IMR-90 (cell line): ENCODE data around the gene PCDHA5. TPM values are rescaled to one million over a fixed set of nuclear protein-coding genes. Genes with fewer than 3 reads are reported as not detected.

Experiments used
- ATAC-seq: fragments of 200-7000 bp; cut with Tn5 transposase; 2 replicates; pipeline ENCODE4 v1.9.1; 2020; ENCODE audit warnings: low read depth, mild to moderate bottlenecking, moderate library complexity
- BruUV-seq: library from RNA; stranded (reverse); fragments of 400-500 nt; replicated peaks from 2 replicates; lab custom pipeline; 2021; lab: Mats Ljungman, UMichigan
- CTCF ChIA-PET: fragments of 300-600 bp; formaldehyde crosslinking; extraction: SDS; loops from one replicate; lab custom pipeline; 2021; ENCODE audit warnings: antibody characterized with exemption; lab: Yijun Ruan, JAX
- POLR2A ChIA-PET: fragments of 300-600 bp; sonication (Branson Sonifier 250); formaldehyde crosslinking; loops from one replicate; lab custom pipeline; 2022; ENCODE audit warnings: antibody characterized with exemption; ENCODE audit not compliant: unreplicated experiment; lab: Charles Lee
- DNase-seq: peaks from one replicate; pipeline ENCODE4 v3.0.0; 2013
- H2AFZ ChIP-seq: replicated peaks from 2 replicates; pipeline ENCODE3; 2013; ENCODE audit warnings: low read length, mild to moderate bottlenecking; ENCODE audit not compliant: poor library complexity
- H2AK5ac ChIP-seq: 2 replicates; pipeline ENCODE4 v1.6.1; 2013; ENCODE audit warnings: low read depth, low read length, inconsistent platforms
- H2AK9ac ChIP-seq: replicated peaks from 2 replicates; pipeline ENCODE3; 2013; ENCODE audit warnings: mild to moderate bottlenecking, low read depth, low read length, moderate library complexity; ENCODE audit not compliant: poor library complexity
- H2BK120ac ChIP-seq: 2 replicates; pipeline ENCODE4 v1.6.1; 2013; ENCODE audit warnings: low read depth, low read length, inconsistent platforms
- H2BK15ac ChIP-seq: 3 replicates; pipeline ENCODE4 v1.6.1; 2013; ENCODE audit warnings: low read depth, low read length, inconsistent platforms
- H2BK20ac ChIP-seq: 2 replicates; pipeline ENCODE4 v1.6.1; 2013; ENCODE audit warnings: low read depth, mild to moderate bottlenecking, inconsistent platforms, low read length, moderate library complexity
- H2BK5ac ChIP-seq: 2 replicates; pipeline ENCODE4 v1.6.1; 2013; ENCODE audit warnings: mild to moderate bottlenecking, low read depth, low read length, inconsistent platforms; ENCODE audit not compliant: poor library complexity, severe bottlenecking
- H3K14ac ChIP-seq: replicated peaks from 2 replicates; pipeline ENCODE4 v1.6.1; 2013; ENCODE audit warnings: low read depth, low read length, inconsistent platforms
- H3K18ac ChIP-seq: 2 replicates; pipeline ENCODE4 v1.6.1; 2013; ENCODE audit warnings: low read depth, low read length, control low read depth
- H3K23ac ChIP-seq: 2 replicates; pipeline ENCODE4 v1.6.1; 2013; ENCODE audit warnings: low read depth, low read length, inconsistent platforms
- H3K27ac ChIP-seq: 2 replicates; pipeline ENCODE4 v1.5.1; 2013; ENCODE audit warnings: mild to moderate bottlenecking, control low read depth, low read length; ENCODE audit not compliant: insufficient read depth
- H3K27me3 ChIP-seq: 2 replicates; pipeline ENCODE4 v1.6.1; 2013; ENCODE audit warnings: low read length; ENCODE audit not compliant: control insufficient read depth, insufficient read depth
- H3K36me3 ChIP-seq: 2 replicates; pipeline ENCODE4 v1.6.1; 2013; ENCODE audit warnings: low read length, mixed read lengths; ENCODE audit not compliant: control insufficient read depth, insufficient read depth
- H3K4ac ChIP-seq: 2 replicates; pipeline ENCODE4 v1.6.1; 2013; ENCODE audit warnings: low read depth, low read length, inconsistent platforms
- H3K4me1 ChIP-seq: 2 replicates; pipeline ENCODE4 v1.6.1; 2013; ENCODE audit warnings: low read length, mixed read lengths; ENCODE audit not compliant: control insufficient read depth, insufficient read depth
- H3K4me2 ChIP-seq: 2 replicates; pipeline ENCODE4 v1.6.1; 2013; ENCODE audit warnings: low read depth, mild to moderate bottlenecking, control low read depth, low read length, moderate library complexity
- H3K4me3 ChIP-seq: 2 replicates; pipeline ENCODE4 v1.5.1; 2013; ENCODE audit warnings: low read depth, mild to moderate bottlenecking, control low read depth, low read length, moderate library complexity; ENCODE audit not compliant: insufficient read depth
- H3K56ac ChIP-seq: 2 replicates; pipeline ENCODE4 v1.6.1; 2013; ENCODE audit warnings: low read length, inconsistent platforms; ENCODE audit not compliant: insufficient read depth; ENCODE audit errors: extremely low read depth
- H3K79me1 ChIP-seq, 2 experiments: 2 replicates each; pipeline ENCODE4 v1.6.1; 2013; ENCODE audit warnings: low read length in 2 of 2, inconsistent platforms in 1 of 2, low read depth in 1 of 2
- H3K9ac ChIP-seq: 2 replicates; pipeline ENCODE4 v1.6.1; 2013; ENCODE audit warnings: low read depth, low read length, control low read depth
- H3K9me1 ChIP-seq: 2 replicates; pipeline ENCODE4 v1.6.1; 2013; ENCODE audit warnings: low read length, inconsistent platforms; ENCODE audit not compliant: insufficient read depth
- H3K9me3 ChIP-seq: 2 replicates; pipeline ENCODE4 v1.6.1; 2013; ENCODE audit warnings: low read length; ENCODE audit not compliant: control insufficient read depth, insufficient read depth
- H4K20me1 ChIP-seq: 2 replicates; pipeline ENCODE4 v1.6.1; 2013; ENCODE audit warnings: low read length, inconsistent platforms; ENCODE audit not compliant: insufficient read depth
- H4K5ac ChIP-seq: 2 replicates; pipeline ENCODE4 v1.6.1; 2013; ENCODE audit warnings: mild to moderate bottlenecking, low read depth, low read length, control low read depth
- H4K8ac ChIP-seq, 2 experiments: 2 replicates each; pipeline ENCODE4 v1.6.1; 2013; ENCODE audit warnings: low read depth in 2 of 2, low read length in 2 of 2, control low read depth in 1 of 2, inconsistent platforms in 1 of 2
- H4K91ac ChIP-seq: 2 replicates; pipeline ENCODE4 v1.6.1; 2013; ENCODE audit warnings: low read depth, low read length, inconsistent platforms; ENCODE audit not compliant: insufficient read depth
- BHLHE40 ChIP-seq: fragments of 150-350 bp; IDR thresholded peaks from 2 replicates; pipeline ENCODE4 v1.6.1; 2016; ENCODE audit warnings: mild to moderate bottlenecking, low read depth, low read length
- CHD1 ChIP-seq: IDR thresholded peaks from 2 replicates; pipeline ENCODE4 v1.6.1; 2012; ENCODE audit warnings: low read depth, low read length, improper control_type of control experiment
- ELK1 ChIP-seq: fragments of 150-350 bp; IDR thresholded peaks from 2 replicates; pipeline ENCODE4 v1.6.1; 2016; ENCODE audit warnings: low read depth, mild to moderate bottlenecking, low read length, moderate library complexity, borderline replicate concordance
- FOS ChIP-seq: fragments of 150-350 bp; IDR thresholded peaks from 2 replicates; pipeline ENCODE4 v1.6.1; 2016; ENCODE audit warnings: low read depth, low read length
- MAZ ChIP-seq: IDR thresholded peaks from 2 replicates; pipeline ENCODE4 v1.6.1; 2012; ENCODE audit warnings: low read depth, mild to moderate bottlenecking, low read length, improper control_type of control experiment, moderate library complexity, borderline replicate concordance
- MXI1 ChIP-seq: IDR thresholded peaks from 2 replicates; pipeline ENCODE4 v1.6.1; 2012; ENCODE audit warnings: low read depth, mild to moderate bottlenecking, low read length, moderate library complexity, borderline replicate concordance
- NFE2L2 ChIP-seq: fragments of 150-350 bp; IDR thresholded peaks from 2 replicates; pipeline ENCODE4 v1.6.1; 2016; ENCODE audit warnings: low read depth, mild to moderate bottlenecking, low read length
- POLR2A ChIP-seq: IDR thresholded peaks from 2 replicates; pipeline ENCODE4 v1.6.1; 2012; ENCODE audit warnings: mild to moderate bottlenecking, low read depth, low read length
- RAD21 ChIP-seq: IDR thresholded peaks from 2 replicates; pipeline ENCODE4 v1.6.1; 2012; ENCODE audit warnings: low read length, improper control_type of control experiment
- RFX5 ChIP-seq: IDR thresholded peaks from 2 replicates; pipeline ENCODE4 v1.8.0; 2012; ENCODE audit warnings: low read depth, mild to moderate bottlenecking, low read length, moderate library complexity
- SMC3 ChIP-seq: fragments of 150-350 bp; IDR thresholded peaks from 2 replicates; pipeline ENCODE4 v1.6.1; 2016; ENCODE audit warnings: low read depth, mild to moderate bottlenecking, antibody characterized with exemption, low read length, moderate library complexity
- USF2 ChIP-seq: fragments of 150-350 bp; IDR thresholded peaks from 2 replicates; pipeline ENCODE4 v1.6.1; 2017; ENCODE audit warnings: mild to moderate bottlenecking, antibody characterized with exemption, low read length, low read depth
- WGBS, 2 experiments: methylation state at CpG; one replicate each; pipeline versions ENCODE4 v1.1.5 to v1.1.7; 2013; ENCODE audit warnings: missing lambda C conversion rate in 2 of 2; ENCODE audit not compliant: insufficient read length in 1 of 2; ENCODE audit errors: extremely low coverage in 2 of 2; 5-methylcytosine and 5-hydroxymethylcytosine counted together
- dilution Hi-C: fragments of 300-500 bp; cut with HindIII; formaldehyde crosslinking; loops from one replicate; pipeline ENCODE4 v1.14.3; 2018; ENCODE audit warnings: low sequenced_read_pairs; ENCODE audit not compliant: unreplicated experiment
- in situ Hi-C: fragments of 300-500 bp; cut with MboI; formaldehyde crosslinking; loops from 3 replicates; pipeline ENCODE4 v1.14.3; 2019; ENCODE audit warnings: low sequenced_read_pairs, inconsistent platforms, mixed read lengths
- intact Hi-C: fragments of 100-400 bp; cut with micrococcal nuclease; formaldehyde crosslinking; loops from 2 replicates; pipeline ENCODE4 v1.10.0; 2022
- polyA plus RNA-seq, 3 experiments: library from polyadenylated mRNA; depleted of rRNA; stranded (reverse); fragments of >200 nt; gene quantifications; 2 replicates each; pipeline ENCODE4 v1.2.3, GENCODE V29; 2012; ENCODE audit warnings: low replicate concordance in 1 of 3
- total RNA-seq: library from RNA; depleted of rRNA; stranded (reverse); fragments of >200 nt; gene quantifications from 2 replicates; pipeline ENCODE4 v1.2.3, GENCODE V29; 2012

The PCDHA5 gene
- total and polyA plus RNA-seq, 2 of the 4 experiments (the other 2 are of a cell fraction), result not detected

GRCh38 chr5:140802781-140803271, 18.6 kb upstream of the PCDHA5 start:
- TF ChIP-seq BHLHE40 (no peak), SMC3 (no peak), MXI1 (no peak), FOS (no peak), POLR2A (no peak), RAD21 (no peak), USF2 (no peak), CHD1 (no peak), MAZ (no peak), ELK1 (no peak), NFE2L2 (no peak), RFX5 (no peak)
- H2AFZ ChIP-seq, result no peak overlapping the region
- H2BK120ac ChIP-seq, result no peak overlapping the region
- no peak overlapping the region for H3K4ac ChIP-seq
- intact Hi-C loops, result no loop called here
- dilution Hi-C loops, result no loop called here
- no peak overlapping the region for H3K56ac ChIP-seq
- H3K4me3 ChIP-seq, result no peak overlapping the region
- no peak overlapping the region for H4K8ac ChIP-seq
- H2AK5ac ChIP-seq, result no peak overlapping the region
- POLR2A ChIA-PET, result no interaction called here
- no peaks in the 10 kb centered on the region for H3K27me3 ChIP-seq
- no peaks in the 10 kb centered on the region for H4K20me1 ChIP-seq
- no peaks in the 10 kb centered on the region for H3K79me1 ChIP-seq
- no peak for DNase-seq
- no peak overlapping the region for H3K4me2 ChIP-seq
- H3K9me1 ChIP-seq, result no peaks in the 10 kb centered on the region
- no peaks in the 10 kb centered on the region for H3K36me3 ChIP-seq
- no peak overlapping the region for H2AK9ac ChIP-seq
- no peak overlapping the region for H4K5ac ChIP-seq
- no peaks in the 10 kb centered on the region for H3K4me1 ChIP-seq
- H2BK15ac ChIP-seq, result no peak overlapping the region
- no peak for ATAC-seq
- CTCF ChIA-PET, result no interaction called here
- WGBS, 2 experiments, result 45% methylated on average over 31 of the region's 53 CpGs; no CpG with 5 or more reads in 1 of the 2 experiments
- peaks cover 17% of the 10 kb centered on the region for H3K9me3 ChIP-seq
- no peak overlapping the region for H2BK20ac ChIP-seq
- no TSS peak for BruUV-seq
- in situ Hi-C loops, result no loop called here
- no peak overlapping the region for H3K23ac ChIP-seq
- no peak overlapping the region for H3K14ac ChIP-seq
- no peak overlapping the region for H3K9ac ChIP-seq
- no peak overlapping the region for H2BK5ac ChIP-seq
- no peak overlapping the region for H3K18ac ChIP-seq
- no peak overlapping the region for H3K27ac ChIP-seq
- no peak overlapping the region for H4K91ac ChIP-seq
